Measurements from ENCODE around the gene FFAR3.
"Not testable (repeated sequence)": the region's sequence is repeated elsewhere in the genome, so short reads cannot be mapped to it uniquely, and the experiment has no call there.

GRCh38 chr19:35359395-35359794 is 1.1 kb downstream of the FFAR3 start:
- not testable (repeated sequence) for TF ChIP-seq POLR2A (IDR thresholded peaks at IDR 0.05; ENCODE audit: low read length); GATA1 (IDR thresholded peaks at IDR 0.05; ENCODE audit: low read depth, low read length)

Measured in erythroblast (primary cell).